ENCODE results near the gene TNFRSF13B. TPM values are rescaled to one million over a fixed set of nuclear protein-coding genes. Genes with fewer than 3 reads are reported as not detected.
"Not testable (repeated sequence)": the region's sequence is repeated elsewhere in the genome, so short reads cannot be mapped to it uniquely, and the experiment has no call there.

Gene TNFRSF13B
- polyA plus RNA-seq, 1 donor (not counting 4 experiments of a cell fraction or from before 2014, with no cell fraction given), result not detected

- Histone ChIP-seq H3K4me1 (ENCODE audit: control insufficient read depth, extremely low read depth, insufficient read depth, low read length) (no peaks in the 10 kb centered on the region), H3K4me2 (ENCODE audit: control insufficient read depth, extremely low read depth, insufficient read depth, low read depth, low read length) (no peak overlapping the region), H3K27me3 (ENCODE audit: control insufficient read depth, extremely low read depth, insufficient read depth, low read length) (peaks cover 14% of the 10 kb centered on the region), H4K20me1 (ENCODE audit: control insufficient read depth, extremely low read depth, insufficient read depth, low read length) (no peaks in the 10 kb centered on the region), H3K9ac (ENCODE audit: control insufficient read depth, extremely low read depth, insufficient read depth, low read length) (no peak overlapping the region), H3K9me1 (ENCODE audit: control insufficient read depth, extremely low read depth, insufficient read depth, low read length) (no peaks in the 10 kb centered on the region), H2AFZ (ENCODE audit: control insufficient read depth, low read length) (no peak overlapping the region), H3K36me3 (ENCODE audit: control insufficient read depth in 2 of 2, extremely low read depth in 1 of 2, insufficient read depth in 2 of 2, low read length in 2 of 2) (no peaks in the 10 kb centered on the region), H3K4me3 (ENCODE audit: control insufficient read depth in 2 of 3, extremely low read depth in 1 of 3, insufficient read depth in 2 of 3, low read depth in 1 of 3, low read length in 3 of 3) (no peak overlapping the region), H3K27ac (ENCODE audit: control insufficient read depth, insufficient read depth, low read length) (no peak overlapping the region), H3K9me3 (ENCODE audit: control insufficient read depth, low read depth, low read length) (no peaks in the 10 kb centered on the region), H3K79me2 (ENCODE audit: control insufficient read depth, insufficient read depth, low read length) (no peaks in the 10 kb centered on the region)
- DNase-seq (ENCODE audit: low read depth, low spot score) (no peak), FAIRE-seq (no peak)
- dilution Hi-C loops (cut with MboI; ENCODE audit: extremely low pct_ligation_motif_present, low sequenced_read_pairs), result no loop called here
- no peak for TF ChIP-seq CTCF (optimal IDR thresholded peaks at IDR 0.05 in 1 of 3, IDR thresholded peaks at IDR 0.05 in 1 of 3, conservative IDR thresholded peaks at IDR 0.05 in 1 of 3; ENCODE audit: extremely low read depth in 1 of 3, insufficient read depth in 2 of 3, low read length in 3 of 3)
- TF ChIP-seq EZH2 (IDR thresholded peaks at IDR 0.05; ENCODE audit: low read length), result no peak
Observed at GRCh38 chr17:16900288-16900882, 71.5 kb downstream of the TNFRSF13B start.

GRCh38 chr17:16897211-16897896, 74.6 kb downstream of the TNFRSF13B start:
- H3K4me3 ChIP-seq (ENCODE audit: control insufficient read depth in 2 of 3, extremely low read depth in 1 of 3, insufficient read depth in 2 of 3, low read depth in 1 of 3, low read length in 3 of 3); H3K9ac ChIP-seq (ENCODE audit: control insufficient read depth, extremely low read depth, insufficient read depth, low read length); DNase-seq (ENCODE audit: low read depth, low spot score); FAIRE-seq; H3K4me1 ChIP-seq (ENCODE audit: control insufficient read depth, extremely low read depth, insufficient read depth, low read length); H3K27ac ChIP-seq (ENCODE audit: control insufficient read depth, insufficient read depth, low read length); H3K36me3 ChIP-seq (ENCODE audit: control insufficient read depth in 2 of 2, extremely low read depth in 1 of 2, insufficient read depth in 2 of 2, low read length in 2 of 2); H3K27me3 ChIP-seq (ENCODE audit: control insufficient read depth, extremely low read depth, insufficient read depth, low read length); H3K9me3 ChIP-seq (ENCODE audit: control insufficient read depth, low read depth, low read length); dilution Hi-C loops (cut with MboI; ENCODE audit: extremely low pct_ligation_motif_present, low sequenced_read_pairs); H4K20me1 ChIP-seq (ENCODE audit: control insufficient read depth, extremely low read depth, insufficient read depth, low read length); H3K79me2 ChIP-seq (ENCODE audit: control insufficient read depth, insufficient read depth, low read length); H2AFZ ChIP-seq (ENCODE audit: control insufficient read depth, low read length); H3K4me2 ChIP-seq (ENCODE audit: control insufficient read depth, extremely low read depth, insufficient read depth, low read depth, low read length); H3K9me1 ChIP-seq (ENCODE audit: control insufficient read depth, extremely low read depth, insufficient read depth, low read length): not testable (repeated sequence)

- H3K27ac ChIP-seq (ENCODE audit: control insufficient read depth, insufficient read depth, low read length); H3K4me3 ChIP-seq (ENCODE audit: control insufficient read depth in 2 of 3, extremely low read depth in 1 of 3, insufficient read depth in 2 of 3, low read depth in 1 of 3, low read length in 3 of 3); DNase-seq (ENCODE audit: low read depth, low spot score); FAIRE-seq; H2AFZ ChIP-seq (ENCODE audit: control insufficient read depth, low read length); H3K9me1 ChIP-seq (ENCODE audit: control insufficient read depth, extremely low read depth, insufficient read depth, low read length); dilution Hi-C loops (cut with MboI; ENCODE audit: extremely low pct_ligation_motif_present, low sequenced_read_pairs); H3K4me2 ChIP-seq (ENCODE audit: control insufficient read depth, extremely low read depth, insufficient read depth, low read depth, low read length); H3K9me3 ChIP-seq (ENCODE audit: control insufficient read depth, low read depth, low read length); H3K27me3 ChIP-seq (ENCODE audit: control insufficient read depth, extremely low read depth, insufficient read depth, low read length); H3K4me1 ChIP-seq (ENCODE audit: control insufficient read depth, extremely low read depth, insufficient read depth, low read length); H3K79me2 ChIP-seq (ENCODE audit: control insufficient read depth, insufficient read depth, low read length); H3K9ac ChIP-seq (ENCODE audit: control insufficient read depth, extremely low read depth, insufficient read depth, low read length); H3K36me3 ChIP-seq (ENCODE audit: control insufficient read depth in 2 of 2, extremely low read depth in 1 of 2, insufficient read depth in 2 of 2, low read length in 2 of 2); H4K20me1 ChIP-seq (ENCODE audit: control insufficient read depth, extremely low read depth, insufficient read depth, low read length): not testable (repeated sequence)
Observed at GRCh38 chr17:16896235-16896634, 75.7 kb downstream of the TNFRSF13B start.

- FAIRE-seq; H4K20me1 ChIP-seq (ENCODE audit: control insufficient read depth, extremely low read depth, insufficient read depth, low read length); DNase-seq (ENCODE audit: low read depth, low spot score); H3K4me1 ChIP-seq (ENCODE audit: control insufficient read depth, extremely low read depth, insufficient read depth, low read length); H3K27ac ChIP-seq (ENCODE audit: control insufficient read depth, insufficient read depth, low read length); dilution Hi-C loops (cut with MboI; ENCODE audit: extremely low pct_ligation_motif_present, low sequenced_read_pairs); H3K9ac ChIP-seq (ENCODE audit: control insufficient read depth, extremely low read depth, insufficient read depth, low read length); H3K36me3 ChIP-seq (ENCODE audit: control insufficient read depth in 2 of 2, extremely low read depth in 1 of 2, insufficient read depth in 2 of 2, low read length in 2 of 2); H3K4me3 ChIP-seq (ENCODE audit: control insufficient read depth in 2 of 3, extremely low read depth in 1 of 3, insufficient read depth in 2 of 3, low read depth in 1 of 3, low read length in 3 of 3); H3K27me3 ChIP-seq (ENCODE audit: control insufficient read depth, extremely low read depth, insufficient read depth, low read length); H3K9me3 ChIP-seq (ENCODE audit: control insufficient read depth, low read depth, low read length); H3K9me1 ChIP-seq (ENCODE audit: control insufficient read depth, extremely low read depth, insufficient read depth, low read length); H2AFZ ChIP-seq (ENCODE audit: control insufficient read depth, low read length); H3K79me2 ChIP-seq (ENCODE audit: control insufficient read depth, insufficient read depth, low read length); H3K4me2 ChIP-seq (ENCODE audit: control insufficient read depth, extremely low read depth, insufficient read depth, low read depth, low read length): not testable (repeated sequence)
Observed at GRCh38 chr17:16893527-16893926, 78.4 kb downstream of the TNFRSF13B start.
